ENCODE measurements around the gene RBBP9. TPM values are rescaled to one million over a fixed set of nuclear protein-coding genes. Genes with fewer than 3 reads are reported as not detected.

Gene RBBP9
- polyA plus RNA-seq, 1 donor from 2014 or later, result 34.4 TPM

DNA sequence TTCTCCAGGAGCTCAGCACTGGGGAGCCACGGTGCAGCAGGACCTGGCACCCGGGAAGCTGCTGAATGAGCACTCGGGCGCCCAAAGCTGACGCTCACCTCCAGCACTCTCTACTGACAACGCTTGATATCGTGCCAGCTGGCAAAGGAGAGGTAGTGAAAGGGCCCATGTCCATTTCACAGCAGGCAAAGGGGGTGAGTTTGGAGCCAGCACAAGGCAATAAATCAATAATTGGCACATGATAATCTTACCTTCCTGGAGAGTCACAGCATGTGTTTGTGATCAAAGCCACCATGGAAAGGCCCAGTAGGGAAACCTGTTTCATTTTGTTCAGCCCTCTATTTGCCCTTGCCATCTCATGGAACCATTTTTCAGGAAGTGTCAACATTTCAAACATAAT, 46.9 kb upstream of the RBBP9 start:
- no peaks in the 10 kb centered on the region for H3F3A ChIP-seq (ENCODE audit: insufficient read depth, low read length, poor library complexity, severe bottlenecking)
- no peak overlapping the region for H3K9ac ChIP-seq (ENCODE audit: low read length)
- no peak overlapping the region for H3K27ac ChIP-seq (ENCODE audit: low read length)
- no peaks in the 10 kb centered on the region for H3K9me3 ChIP-seq (ENCODE audit: low read length)
- H3K4me3 ChIP-seq (ENCODE audit: low read length), result no peak overlapping the region
- TF ChIP-seq, protein P1, sequence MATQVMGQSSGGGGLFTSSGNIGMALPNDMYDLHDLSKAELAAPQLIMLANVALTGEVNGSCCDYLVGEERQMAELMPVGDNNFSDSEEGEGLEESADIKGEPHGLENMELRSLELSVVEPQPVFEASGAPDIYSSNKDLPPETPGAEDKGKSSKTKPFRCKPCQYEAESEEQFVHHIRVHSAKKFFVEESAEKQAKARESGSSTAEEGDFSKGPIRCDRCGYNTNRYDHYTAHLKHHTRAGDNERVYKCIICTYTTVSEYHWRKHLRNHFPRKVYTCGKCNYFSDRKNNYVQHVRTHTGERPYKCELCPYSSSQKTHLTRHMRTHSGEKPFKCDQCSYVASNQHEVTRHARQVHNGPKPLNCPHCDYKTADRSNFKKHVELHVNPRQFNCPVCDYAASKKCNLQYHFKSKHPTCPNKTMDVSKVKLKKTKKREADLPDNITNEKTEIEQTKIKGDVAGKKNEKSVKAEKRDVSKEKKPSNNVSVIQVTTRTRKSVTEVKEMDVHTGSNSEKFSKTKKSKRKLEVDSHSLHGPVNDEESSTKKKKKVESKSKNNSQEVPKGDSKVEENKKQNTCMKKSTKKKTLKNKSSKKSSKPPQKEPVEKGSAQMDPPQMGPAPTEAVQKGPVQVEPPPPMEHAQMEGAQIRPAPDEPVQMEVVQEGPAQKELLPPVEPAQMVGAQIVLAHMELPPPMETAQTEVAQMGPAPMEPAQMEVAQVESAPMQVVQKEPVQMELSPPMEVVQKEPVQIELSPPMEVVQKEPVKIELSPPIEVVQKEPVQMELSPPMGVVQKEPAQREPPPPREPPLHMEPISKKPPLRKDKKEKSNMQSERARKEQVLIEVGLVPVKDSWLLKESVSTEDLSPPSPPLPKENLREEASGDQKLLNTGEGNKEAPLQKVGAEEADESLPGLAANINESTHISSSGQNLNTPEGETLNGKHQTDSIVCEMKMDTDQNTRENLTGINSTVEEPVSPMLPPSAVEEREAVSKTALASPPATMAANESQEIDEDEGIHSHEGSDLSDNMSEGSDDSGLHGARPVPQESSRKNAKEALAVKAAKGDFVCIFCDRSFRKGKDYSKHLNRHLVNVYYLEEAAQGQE (IDR thresholded peaks at IDR 0.05; ENCODE audit: borderline replicate concordance), result no peak
- TF ChIP-seq EZH2 (IDR thresholded peaks at IDR 0.05; ENCODE audit: borderline replicate concordance, insufficient read depth, low read length, poor library complexity, severe bottlenecking) (no peak), TAF1 (IDR thresholded peaks at IDR 0.05; ENCODE audit: low read depth) (no peak), MXI1 (conservative IDR thresholded peaks at IDR 0.05; ENCODE audit: poor library complexity, severe bottlenecking) (no peak), EP300 (conservative IDR thresholded peaks at IDR 0.05; ENCODE audit: poor library complexity, severe bottlenecking) (no peak)
- no peak overlapping the region for H3K4me2 ChIP-seq (ENCODE audit: low read length)
- no peaks in the 10 kb centered on the region for H4K20me1 ChIP-seq (ENCODE audit: insufficient read depth)
- H2AFZ ChIP-seq (ENCODE audit: low read depth, low read length), result no peak overlapping the region
- H3K27me3 ChIP-seq (ENCODE audit: insufficient read depth, low read depth, low read length), result no peaks in the 10 kb centered on the region
- peaks cover 9% of the 10 kb centered on the region for H3K36me3 ChIP-seq (ENCODE audit: insufficient read depth, low read length)
- no peaks in the 10 kb centered on the region for H3K79me2 ChIP-seq (replicated peaks; ENCODE audit: insufficient read depth, low read length)
- no peaks in the 10 kb centered on the region for H3K9me2 ChIP-seq (ENCODE audit: insufficient read depth, low read length)

DNA sequence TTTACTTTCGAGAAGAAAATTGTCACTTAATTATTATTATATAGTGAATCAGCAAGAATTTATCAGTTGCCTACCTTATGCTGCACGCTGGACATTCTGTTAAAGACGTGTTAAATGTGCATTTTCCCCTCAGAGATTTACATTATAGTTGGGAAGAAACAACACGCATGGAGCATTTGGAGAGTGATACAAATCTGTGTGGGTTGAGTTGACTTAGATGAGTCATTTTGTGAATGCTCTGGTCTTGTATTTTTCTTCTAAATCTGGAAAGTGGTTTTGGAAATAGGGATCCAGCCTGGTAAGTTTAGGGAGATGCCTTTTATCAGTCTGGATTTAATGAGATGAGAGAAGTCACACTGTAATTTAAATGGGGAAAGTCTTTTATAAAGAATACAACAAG, 46.2 kb upstream of the RBBP9 start:
- no peaks in the 10 kb centered on the region for H4K20me1 ChIP-seq (ENCODE audit: insufficient read depth)
- H3K27ac ChIP-seq (ENCODE audit: low read length), result no peak overlapping the region
- H3K9ac ChIP-seq (ENCODE audit: low read length), result no peak overlapping the region
- H3K4me3 ChIP-seq (ENCODE audit: low read length), result no peak overlapping the region
- peaks cover 9% of the 10 kb centered on the region for H3K36me3 ChIP-seq (ENCODE audit: insufficient read depth, low read length)
- no peaks in the 10 kb centered on the region for H3K9me3 ChIP-seq (ENCODE audit: low read length)
- no peak overlapping the region for H2AFZ ChIP-seq (ENCODE audit: low read depth, low read length)
- no peak for TF ChIP-seq TAF1 (IDR thresholded peaks at IDR 0.05; ENCODE audit: low read depth)
- no peak for TF ChIP-seq RAD21 (conservative IDR thresholded peaks at IDR 0.05)
- TF ChIP-seq EZH2 (IDR thresholded peaks at IDR 0.05; ENCODE audit: borderline replicate concordance, insufficient read depth, low read length, poor library complexity, severe bottlenecking), result no peak
- TF ChIP-seq, protein P1 (IDR thresholded peaks at IDR 0.05; ENCODE audit: borderline replicate concordance), result no peak
- no peak for TF ChIP-seq EP300 (conservative IDR thresholded peaks at IDR 0.05; ENCODE audit: poor library complexity, severe bottlenecking)
- no peak for TF ChIP-seq POLR2AphosphoS5 (IDR thresholded peaks at IDR 0.05)
- no peaks in the 10 kb centered on the region for H3K9me2 ChIP-seq (ENCODE audit: insufficient read depth, low read length)
- H3F3A ChIP-seq (ENCODE audit: insufficient read depth, low read length, poor library complexity, severe bottlenecking), result no peaks in the 10 kb centered on the region
- H3K79me2 ChIP-seq (replicated peaks; ENCODE audit: insufficient read depth, low read length), result no peaks in the 10 kb centered on the region
- no peaks in the 10 kb centered on the region for H3K27me3 ChIP-seq (ENCODE audit: insufficient read depth, low read depth, low read length)
- no peak overlapping the region for H3K4me2 ChIP-seq (ENCODE audit: low read length)
